NB4 (cell line): ENCODE data around the gene HECW1.
A peak's percentile ranks its signal among the peaks of the same experiment; 100 is the strongest.
"Not testable (repeated sequence)": the region's sequence is repeated elsewhere in the genome, so short reads cannot be mapped to it uniquely, and the experiment has no call there.

Experiments
- DNase-seq: peaks from one replicate; pipeline ENCODE4 v3.0.0; 2010; ENCODE audit warnings: low read depth
- H3K4me3 ChIP-seq: one replicate; pipeline ENCODE4 v1.5.1; 2011; ENCODE audit warnings: mild to moderate bottlenecking, low read depth, low read length, moderate library complexity
- MAX ChIP-seq: IDR thresholded peaks from 2 replicates; pipeline ENCODE4 v1.6.1; 2011; ENCODE audit warnings: low read depth, low read length
- MYC ChIP-seq: IDR thresholded peaks from 2 replicates; pipeline ENCODE4 v1.6.1; 2011; ENCODE audit warnings: low read depth, low read length
- POLR2A ChIP-seq: IDR thresholded peaks from 2 replicates; pipeline ENCODE4 v1.6.1; 2011; ENCODE audit warnings: mild to moderate bottlenecking; ENCODE audit not compliant: insufficient read length; ENCODE audit errors: extremely low read depth
- TF ChIP-seq, protein P1 (sequence below): IDR thresholded peaks from one replicate; pipeline ENCODE4 v1.5.1; 2012; ENCODE audit warnings: low read depth, low read length

HECW1 gene

GRCh38 chr7:43583424-43584194 is 471.2 kb downstream of the HECW1 start:
- peak; percentile 30; the same call in 1 of the 2 replicates for TF ChIP-seq MYC
- TF ChIP-seq POLR2A, result no peak
- peak; percentile 47 for TF ChIP-seq MAX
- TF ChIP-seq, protein P1, sequence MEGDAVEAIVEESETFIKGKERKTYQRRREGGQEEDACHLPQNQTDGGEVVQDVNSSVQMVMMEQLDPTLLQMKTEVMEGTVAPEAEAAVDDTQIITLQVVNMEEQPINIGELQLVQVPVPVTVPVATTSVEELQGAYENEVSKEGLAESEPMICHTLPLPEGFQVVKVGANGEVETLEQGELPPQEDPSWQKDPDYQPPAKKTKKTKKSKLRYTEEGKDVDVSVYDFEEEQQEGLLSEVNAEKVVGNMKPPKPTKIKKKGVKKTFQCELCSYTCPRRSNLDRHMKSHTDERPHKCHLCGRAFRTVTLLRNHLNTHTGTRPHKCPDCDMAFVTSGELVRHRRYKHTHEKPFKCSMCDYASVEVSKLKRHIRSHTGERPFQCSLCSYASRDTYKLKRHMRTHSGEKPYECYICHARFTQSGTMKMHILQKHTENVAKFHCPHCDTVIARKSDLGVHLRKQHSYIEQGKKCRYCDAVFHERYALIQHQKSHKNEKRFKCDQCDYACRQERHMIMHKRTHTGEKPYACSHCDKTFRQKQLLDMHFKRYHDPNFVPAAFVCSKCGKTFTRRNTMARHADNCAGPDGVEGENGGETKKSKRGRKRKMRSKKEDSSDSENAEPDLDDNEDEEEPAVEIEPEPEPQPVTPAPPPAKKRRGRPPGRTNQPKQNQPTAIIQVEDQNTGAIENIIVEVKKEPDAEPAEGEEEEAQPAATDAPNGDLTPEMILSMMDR, result peak; percentile 20
- H3K4me3 ChIP-seq, result peak overlapping the region; percentile 93
- DNase-seq, result peak; percentile 88

DNA sequence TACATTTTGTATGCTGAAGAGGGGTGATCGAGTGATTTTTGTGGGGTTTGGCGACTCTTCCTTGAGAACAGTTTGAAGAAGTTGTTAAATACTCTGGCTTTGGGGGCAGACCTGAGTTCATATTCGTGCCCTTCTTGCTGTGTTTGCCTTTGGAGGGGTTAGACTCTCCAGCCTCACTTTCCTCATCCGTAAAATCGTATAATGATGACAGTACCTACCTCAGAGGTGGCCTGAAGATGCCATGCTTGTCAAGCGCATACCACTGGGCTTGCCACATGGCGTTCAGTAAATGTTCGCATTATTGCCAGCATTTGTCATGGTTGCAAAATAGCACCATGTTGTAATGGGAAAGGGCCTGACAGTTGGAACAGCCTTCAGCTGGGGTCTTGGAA is 471.7 kb downstream of the HECW1 start:
- peak; percentile 88 for DNase-seq
- TF ChIP-seq, protein P1, result no peak
- TF ChIP-seq MAX, result peak; percentile 98
- peak; percentile 99 for TF ChIP-seq MYC
- H3K4me3 ChIP-seq, result peak overlapping the region; percentile 93

DNA sequence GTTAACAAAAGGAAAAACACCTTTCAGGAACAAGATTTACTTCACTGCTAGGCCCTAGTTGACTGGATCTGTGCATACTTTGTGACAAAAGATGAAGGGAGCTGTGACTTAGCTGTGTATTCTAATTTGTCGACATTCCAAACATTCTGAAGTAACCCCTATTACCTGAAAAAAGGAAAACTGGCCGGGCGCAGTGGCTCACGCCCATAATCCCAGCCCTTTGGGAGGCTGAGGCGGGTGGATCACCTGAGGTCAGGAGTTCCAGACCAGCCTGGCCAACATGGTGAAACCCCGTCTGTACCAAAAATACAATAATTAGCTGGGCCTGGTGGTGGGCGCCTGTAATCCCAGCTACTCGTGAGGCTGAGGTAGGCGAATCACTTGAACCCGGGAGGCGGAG is 472.3 kb downstream of the HECW1 start:
- not testable (repeated sequence) for DNase-seq
- peak overlapping the region; percentile 93 for H3K4me3 ChIP-seq

GRCh38 chr7:43585562-43585961 is 473.1 kb downstream of the HECW1 start:
- TF ChIP-seq POLR2A (no peak), MYC (no peak), MAX (no peak)
- TF ChIP-seq, protein P1, result no peak
- DNase-seq, result peak; percentile 74
- no peak overlapping the region for H3K4me3 ChIP-seq

DNA sequence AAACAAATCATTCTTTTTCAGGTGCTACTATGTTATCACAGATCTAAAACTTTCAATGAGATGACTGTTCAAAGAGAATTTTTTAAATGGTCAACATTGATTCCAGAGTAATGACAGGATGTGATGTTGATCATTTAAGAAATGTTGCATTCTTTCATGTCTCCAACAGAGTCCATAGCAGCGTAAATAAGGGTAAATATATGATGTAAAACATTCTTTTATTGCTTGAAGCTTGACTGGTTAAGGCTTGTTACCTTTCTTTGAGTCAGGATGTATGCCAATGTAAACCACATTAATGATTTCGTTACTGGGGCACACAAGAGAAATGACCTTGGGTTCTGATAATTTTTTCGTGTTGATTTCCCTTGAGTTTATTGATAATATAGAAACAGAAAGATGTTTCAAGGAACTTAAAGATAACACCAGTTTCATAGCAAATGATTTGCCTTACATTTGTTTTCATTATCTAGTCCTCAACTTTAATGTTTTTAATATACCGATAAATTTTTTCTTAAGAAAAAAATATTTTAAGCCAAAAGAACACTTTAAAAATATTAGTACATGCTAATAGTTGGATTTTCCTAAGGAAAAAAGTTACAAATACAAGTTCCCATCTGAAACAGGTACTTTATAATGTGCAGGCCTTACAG is 473.9 kb downstream of the HECW1 start:
- DNase-seq, result no peak
- TF ChIP-seq MYC (no peak), POLR2A (no peak), MAX (no peak)
- TF ChIP-seq, protein P1, result no peak
- no peak overlapping the region for H3K4me3 ChIP-seq

GRCh38 chr7:43588477-43589132 is 476.2 kb downstream of the HECW1 start:
- no peak for DNase-seq
- TF ChIP-seq POLR2A (no peak), MAX (no peak), MYC (no peak)
- TF ChIP-seq, protein P1, result no peak
- no peak overlapping the region for H3K4me3 ChIP-seq
